ENCODE data around the gene CCDC148.
A peak's percentile ranks its signal among the peaks of the same experiment; 100 is the strongest.

The CCDC148 gene

DNA sequence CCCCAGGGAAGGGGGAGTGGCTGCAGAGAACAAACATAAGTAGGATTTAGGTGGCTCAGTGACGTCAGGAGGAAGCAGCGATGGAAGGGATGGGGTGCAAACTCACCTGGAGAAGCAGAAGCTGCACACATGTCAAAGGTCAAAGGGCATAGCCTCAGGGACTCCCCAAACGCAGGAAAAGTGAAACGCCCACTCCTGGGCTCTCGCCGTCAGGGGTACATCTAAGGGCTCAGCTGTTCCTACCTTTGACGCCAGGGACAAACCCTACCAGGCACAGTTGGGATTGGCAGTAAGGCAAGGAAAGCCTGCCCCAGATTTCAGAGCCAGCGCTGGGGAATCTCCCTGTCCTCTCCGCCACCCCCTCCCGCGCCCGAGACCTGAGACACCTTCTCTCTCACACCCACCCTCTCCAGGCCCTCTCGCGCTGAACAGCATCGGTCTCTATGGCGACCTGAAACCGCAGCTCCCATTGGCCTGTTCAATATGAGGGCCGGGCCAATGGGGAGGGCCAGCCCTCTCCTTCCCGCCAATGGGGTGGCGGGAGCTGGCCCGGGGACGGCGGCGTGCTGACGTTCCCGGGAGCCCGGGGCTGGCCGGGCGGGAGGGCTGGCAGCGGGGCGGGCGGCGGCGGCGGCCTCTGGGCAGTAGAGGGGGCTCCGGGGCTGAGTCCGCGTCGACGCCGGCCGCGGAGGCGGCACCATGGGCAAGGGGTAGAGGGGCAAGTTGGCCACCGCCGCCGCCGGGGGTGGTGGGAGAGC, at the start of gene CCDC148, which contains the start of gene PKP4:
TSS of gene CCDC148 (minus strand) at position 445 of the 758 bp plus-strand sequence. CDS start at position 131, 314 bp downstream.
TSS of gene PKP4 (plus strand) at position 644 of the 758 bp plus-strand sequence. CDS start 76,233 bp downstream, outside the sequence.
- peak; percentile 94 for DNase-seq (ENCODE audit: low read depth)

DNA sequence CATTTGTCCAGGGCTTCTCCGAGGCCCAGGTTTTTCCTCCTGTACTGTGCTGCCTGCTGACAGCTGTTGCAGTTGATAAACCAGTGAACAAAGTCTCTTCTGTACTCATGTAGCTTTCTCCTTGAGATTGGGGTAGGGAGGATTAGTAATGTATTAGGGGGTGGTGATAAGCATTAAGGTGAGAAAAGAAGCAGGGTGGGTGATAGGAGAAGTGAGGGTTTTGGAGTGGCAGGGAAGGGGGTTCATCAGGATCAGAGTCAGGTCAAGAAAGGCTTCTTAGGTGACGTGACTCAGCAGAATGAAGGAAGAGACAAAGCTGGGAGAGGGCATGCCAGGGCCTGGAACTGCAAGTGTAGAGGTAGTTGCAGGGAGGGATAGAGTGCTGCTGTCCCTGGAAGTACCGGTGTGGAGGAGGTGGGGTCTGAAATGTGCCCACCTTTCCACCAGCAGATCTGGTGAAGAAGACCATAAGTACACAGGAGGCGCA, 48.9 kb upstream of the CCDC148 start:
- DNase-seq (ENCODE audit: low read depth), result no peak

DNA sequence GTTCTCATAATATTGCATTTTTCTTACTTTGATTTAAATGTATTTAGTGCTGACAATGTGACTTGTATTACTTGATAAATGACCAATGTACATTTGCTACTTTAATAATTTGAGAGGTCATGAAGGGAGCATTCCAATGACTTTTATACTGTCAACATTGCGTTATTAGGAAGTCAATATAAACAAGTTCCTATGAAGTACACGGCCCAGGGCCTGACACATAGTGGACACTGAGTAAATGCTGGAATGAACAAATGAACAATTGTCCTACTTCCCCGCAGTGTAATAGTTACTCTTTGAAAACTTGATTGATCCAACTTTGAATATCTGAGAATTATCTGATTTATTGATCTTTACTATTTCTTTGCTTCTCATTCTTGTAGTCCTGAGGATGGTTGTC, 47.5 kb upstream of the CCDC148 start:
- no peak for DNase-seq (ENCODE audit: low read depth)

DNA sequence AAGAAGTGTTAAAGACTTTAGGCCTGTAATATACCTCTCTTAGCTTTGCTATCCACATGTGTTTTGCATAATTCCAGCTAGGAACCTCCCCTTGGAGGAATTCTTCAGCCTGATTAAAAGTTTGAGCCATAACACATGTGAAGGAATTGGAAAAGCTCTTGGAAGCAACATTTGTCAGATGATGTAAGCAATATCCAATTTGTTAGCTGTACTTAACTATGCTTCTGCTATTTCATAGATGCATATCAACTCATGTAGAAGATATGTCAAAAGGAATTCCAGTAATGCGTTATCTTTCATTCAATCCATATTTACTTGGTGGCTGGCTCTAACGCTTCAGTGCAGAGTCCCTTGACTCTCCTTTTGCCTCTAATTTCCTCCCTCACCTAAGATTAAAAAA, 46.4 kb upstream of the CCDC148 start:
- DNase-seq (ENCODE audit: low read depth), result peak; percentile 96

DNA sequence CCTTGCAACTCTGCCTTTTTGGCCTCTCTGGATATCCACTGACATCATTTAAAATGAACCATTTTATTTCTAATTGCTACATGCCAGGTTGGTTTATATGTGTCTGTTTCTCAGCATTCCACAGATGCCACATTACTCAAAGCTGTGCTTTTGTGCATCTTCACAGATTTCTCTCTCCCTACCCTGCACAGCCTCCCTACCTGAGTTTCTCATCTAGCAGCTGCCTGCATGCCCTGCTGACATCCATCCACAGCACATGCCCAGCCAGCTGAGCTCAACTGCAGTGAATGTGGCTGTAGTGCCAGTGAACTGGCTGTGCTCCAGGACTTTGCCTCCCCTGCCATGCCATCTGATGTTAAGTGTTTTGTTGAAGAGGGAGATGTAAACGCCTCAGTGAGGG, 44.7 kb upstream of the CCDC148 start:
- DNase-seq (ENCODE audit: low read depth), result peak; percentile 50

DNA sequence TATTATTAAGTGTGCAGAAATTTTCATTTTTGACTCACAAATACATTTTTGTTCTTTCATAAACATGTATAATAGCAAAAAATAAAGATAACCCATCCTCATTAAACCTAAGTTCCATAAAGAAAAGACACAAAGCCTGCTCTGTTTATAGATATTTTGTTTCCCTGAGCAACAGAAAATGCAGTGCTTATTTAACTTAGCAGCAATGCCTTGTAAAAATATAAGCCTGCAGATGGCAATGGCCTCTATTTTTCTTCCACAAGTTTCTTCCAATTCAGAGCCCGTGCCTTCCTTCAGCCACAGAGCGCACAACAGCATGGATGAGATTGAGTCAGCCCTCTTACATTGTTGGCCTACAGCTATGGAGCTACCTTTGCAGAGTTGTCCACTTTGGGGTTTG, 43.8 kb upstream of the CCDC148 start:
- peak; percentile 46 for DNase-seq (ENCODE audit: low read depth)

DNA sequence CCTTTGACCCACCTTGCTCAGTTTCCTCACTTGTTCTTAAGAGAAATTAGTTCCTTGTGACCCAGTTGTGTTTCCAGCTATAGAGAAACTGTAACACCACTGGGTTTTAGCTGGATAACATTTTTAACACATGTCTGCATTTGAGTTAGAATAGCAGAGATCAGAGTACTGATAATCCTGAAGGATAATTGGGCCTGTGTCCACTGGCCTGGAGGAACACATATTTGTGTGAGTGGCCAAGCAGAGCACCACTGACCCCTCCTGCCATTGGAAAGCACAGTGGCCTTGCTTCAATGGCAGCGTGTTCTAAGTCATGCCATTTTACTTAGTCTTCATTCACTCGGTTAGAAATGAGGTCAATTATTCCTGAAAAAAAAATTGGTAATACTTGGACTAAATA, 42.8 kb upstream of the CCDC148 start:
- DNase-seq (ENCODE audit: low read depth), result peak; percentile 61

DNA sequence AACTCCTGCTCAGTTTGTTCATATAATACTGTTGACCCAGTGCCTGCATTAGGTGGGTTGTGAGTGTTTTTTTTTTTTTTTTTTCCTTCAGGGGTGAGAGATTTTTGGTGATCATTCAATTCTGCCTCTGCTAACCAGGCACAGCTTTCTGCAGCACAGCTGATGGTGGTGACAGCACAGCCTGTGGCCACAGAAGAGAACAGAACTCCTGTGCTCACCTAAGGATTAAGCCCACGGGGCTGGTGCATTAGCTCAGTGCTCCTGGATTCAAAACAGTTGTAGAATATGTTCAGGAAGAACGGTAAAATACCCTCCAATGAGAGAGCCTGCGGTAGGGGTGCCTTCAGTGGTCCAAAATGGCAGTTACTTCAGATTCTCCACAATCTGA, 42.2 kb upstream of the CCDC148 start:
- no peak for DNase-seq (ENCODE audit: low read depth)

DNA sequence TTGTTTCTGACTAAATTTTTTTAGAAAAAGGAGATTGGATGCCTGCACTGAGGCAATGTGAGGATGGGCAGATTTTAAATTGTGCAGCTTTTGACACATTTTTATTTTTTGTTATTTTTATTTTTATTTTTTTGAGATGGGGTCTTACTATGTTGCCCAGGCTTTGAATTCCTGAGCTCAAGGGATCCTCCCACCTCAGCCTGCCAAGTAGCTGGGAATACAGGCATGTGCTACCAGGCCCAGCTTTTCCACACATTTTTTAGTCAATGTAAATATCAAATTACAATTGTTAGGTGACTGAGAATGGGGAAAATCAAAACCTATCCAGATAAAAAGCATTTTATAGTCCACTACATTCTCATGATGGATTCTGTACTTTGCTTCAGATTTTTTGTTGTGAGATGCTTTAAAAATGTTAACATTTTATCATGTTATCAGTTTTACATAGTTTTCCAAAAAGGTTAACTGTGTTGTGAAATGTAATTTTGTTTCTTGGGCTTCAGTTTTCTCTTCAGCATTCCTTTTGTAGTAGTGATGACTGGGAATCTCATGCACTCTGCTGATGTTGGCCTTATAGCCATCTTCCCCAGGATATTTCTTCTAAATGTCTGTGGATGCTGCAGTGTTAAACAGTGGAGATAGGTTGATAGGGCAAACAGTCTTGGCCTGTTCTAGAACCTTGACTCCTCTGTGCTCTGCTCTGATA, 41.6 kb upstream of the CCDC148 start:
- DNase-seq (ENCODE audit: low read depth), result peak; percentile 70

DNA sequence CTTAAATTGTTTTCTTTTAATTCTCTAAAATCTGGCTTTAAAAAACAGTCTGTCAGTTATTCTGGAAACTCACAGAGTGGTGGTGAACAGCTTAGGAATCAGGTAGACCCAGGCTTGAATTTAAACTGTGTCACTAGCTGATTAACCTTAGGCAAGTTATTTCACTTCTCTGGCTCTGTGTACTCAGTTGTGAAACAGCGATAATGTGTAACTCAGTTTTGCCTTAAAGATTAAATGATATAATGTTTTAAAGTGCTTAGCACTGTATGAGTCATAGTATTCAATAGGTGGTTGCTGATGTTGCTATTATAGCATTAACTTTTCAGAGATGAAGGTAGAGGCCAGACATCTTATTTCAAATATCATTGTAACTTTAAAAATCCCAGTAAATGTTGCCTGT, 40.9 kb upstream of the CCDC148 start:
- peak; percentile 33 for DNase-seq (ENCODE audit: low read depth)

DNA sequence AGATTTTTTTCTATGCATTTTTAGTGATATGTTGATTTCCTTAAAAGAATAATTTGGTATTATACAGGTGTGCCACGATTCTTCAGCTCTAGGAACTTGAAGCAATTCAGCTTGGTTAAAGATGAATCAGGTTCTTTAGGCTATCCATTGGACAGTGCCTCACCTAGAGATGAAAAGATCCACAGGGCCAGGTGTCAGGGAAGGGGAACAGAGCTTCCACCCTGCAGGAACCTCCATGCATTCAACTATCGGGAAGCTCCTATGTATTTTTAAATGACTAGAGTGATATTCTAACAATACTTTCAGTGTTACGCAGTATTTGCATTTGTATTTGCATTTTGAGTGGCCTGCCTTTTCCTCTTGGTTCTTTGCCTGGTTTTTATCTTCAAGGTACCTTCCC, 40.4 kb upstream of the CCDC148 start:
- DNase-seq (ENCODE audit: low read depth), result no peak

DNA sequence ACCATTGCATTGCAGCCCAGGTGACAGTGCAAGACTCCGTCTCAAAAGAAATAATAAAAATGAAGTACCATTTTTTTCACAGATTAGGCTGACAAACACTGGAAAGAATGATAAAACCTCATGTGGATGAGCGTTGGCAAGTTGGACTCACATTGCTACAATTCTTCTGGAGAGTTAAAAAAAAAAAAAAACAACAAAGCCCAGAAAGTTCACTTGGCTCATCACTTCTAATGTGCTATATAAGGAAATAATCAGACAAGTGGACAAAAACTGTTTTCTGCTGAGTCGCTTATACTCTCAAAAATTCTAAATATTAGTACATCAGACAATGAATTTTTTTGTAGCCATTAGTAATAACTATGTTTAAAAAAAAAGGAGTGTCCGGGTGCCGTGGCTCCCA, 38.6 kb upstream of the CCDC148 start:
- peak; percentile 93 for DNase-seq (ENCODE audit: low read depth)

DNA sequence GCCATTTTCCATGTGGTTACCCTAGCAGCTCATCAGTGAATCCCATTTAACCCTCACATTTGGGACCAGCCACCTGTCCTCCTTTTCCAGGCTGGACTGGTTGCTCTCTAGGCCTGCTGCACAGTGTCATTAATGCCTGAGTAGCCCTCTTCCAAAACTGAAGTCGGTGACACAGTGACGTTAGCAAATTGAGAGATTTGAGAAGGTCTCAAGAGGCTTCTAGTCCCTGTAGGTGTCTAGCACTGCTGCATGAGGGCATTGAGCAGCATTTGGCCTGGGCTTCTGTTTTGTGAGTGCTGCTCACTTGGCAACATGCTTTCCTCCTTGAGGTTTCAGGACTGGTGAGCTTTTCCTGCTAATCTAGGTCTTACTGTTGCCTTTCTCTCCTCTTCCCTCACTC, 36.9 kb upstream of the CCDC148 start:
- peak; percentile 32 for DNase-seq (ENCODE audit: low read depth)

DNA sequence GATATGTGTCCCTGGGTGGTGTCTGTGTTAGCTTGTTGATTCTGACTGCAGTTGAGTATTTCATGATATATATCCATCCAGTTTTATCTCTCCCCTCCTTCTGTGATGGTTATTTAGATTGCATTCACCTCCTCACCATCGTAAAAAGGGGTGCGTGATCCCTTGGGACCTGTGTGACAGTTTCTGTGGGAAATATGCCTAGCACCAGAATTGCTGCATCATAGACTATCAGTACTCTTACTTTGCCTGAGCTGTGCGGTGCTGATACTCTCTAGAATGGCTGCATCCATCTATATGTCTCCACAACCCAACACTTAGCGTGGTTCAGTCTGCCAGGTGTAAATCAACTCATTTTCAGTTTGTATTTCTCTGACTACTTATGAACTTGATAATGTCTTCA, 34.5 kb upstream of the CCDC148 start:
- DNase-seq (ENCODE audit: low read depth), result no peak

DNA sequence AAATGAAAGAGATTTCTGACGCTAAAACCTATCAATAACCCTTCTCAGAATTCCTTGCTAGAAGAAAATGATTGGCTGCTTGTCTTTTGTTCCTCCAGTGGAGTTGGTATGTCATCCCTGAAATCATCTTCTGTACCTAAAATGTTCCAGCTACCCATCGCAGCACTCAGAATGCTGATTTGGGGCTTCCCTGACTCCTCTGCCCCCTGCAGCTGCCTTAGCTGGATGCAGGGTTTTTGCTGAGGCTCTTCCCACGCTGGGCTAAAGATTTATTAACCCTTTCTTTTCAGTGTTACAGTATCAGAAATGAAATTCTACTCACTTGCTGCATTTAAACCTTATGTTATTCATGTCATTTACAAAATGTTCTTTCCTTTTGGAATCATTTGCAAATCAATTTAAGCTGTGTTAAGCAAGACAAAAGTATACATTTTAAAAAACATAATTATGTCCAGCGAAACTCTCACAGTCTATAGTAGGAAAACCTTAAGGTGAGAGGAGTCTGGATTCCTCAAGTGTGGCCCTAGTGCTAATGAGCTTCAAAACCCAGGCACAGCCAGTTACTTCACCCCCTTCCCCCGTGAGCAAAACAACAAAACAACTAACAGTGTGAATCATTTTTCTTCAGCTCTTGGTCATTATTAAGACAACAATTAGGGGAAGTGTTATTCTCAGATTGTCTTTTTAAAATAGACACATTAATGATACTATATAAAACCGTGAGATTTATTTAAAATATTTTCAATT, 33.0 kb upstream of the CCDC148 start:
- DNase-seq (ENCODE audit: low read depth), result no peak

DNA sequence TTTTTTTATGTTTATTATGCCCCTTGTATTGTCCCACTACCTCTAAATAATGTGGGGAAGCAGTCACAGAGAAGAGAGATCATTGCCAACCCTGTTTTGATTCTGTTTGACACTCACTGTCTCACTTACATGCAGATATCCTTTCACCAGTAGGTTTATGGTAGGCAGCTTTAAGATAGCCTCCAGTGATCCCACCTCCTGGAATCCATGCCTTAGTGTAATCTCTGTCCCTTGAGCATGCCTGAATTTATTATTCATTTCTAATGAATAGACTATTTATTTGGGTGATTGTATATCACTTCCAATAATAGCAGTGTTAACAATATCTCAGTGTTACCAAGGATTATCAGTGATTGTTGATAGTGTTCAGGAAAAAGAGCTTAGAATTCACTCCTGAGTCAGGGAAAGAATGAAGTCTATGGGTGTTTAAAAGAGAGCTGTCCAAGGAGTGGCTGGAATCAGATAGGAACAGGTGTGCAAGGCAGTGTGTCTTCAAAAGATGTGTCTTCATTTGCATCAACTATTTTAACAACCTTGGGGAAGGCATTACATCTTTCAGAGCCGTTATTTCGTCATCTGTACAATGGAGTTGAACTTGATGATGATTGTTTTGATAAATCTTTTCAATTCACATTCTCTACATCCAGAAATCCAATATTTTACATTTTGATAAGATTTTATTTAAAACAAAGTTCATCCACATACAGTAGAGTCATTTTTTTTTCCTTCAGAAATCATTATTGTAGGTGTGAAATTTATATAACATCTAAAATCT, 32.1 kb upstream of the CCDC148 start:
- no peak for DNase-seq (ENCODE audit: low read depth)

DNA sequence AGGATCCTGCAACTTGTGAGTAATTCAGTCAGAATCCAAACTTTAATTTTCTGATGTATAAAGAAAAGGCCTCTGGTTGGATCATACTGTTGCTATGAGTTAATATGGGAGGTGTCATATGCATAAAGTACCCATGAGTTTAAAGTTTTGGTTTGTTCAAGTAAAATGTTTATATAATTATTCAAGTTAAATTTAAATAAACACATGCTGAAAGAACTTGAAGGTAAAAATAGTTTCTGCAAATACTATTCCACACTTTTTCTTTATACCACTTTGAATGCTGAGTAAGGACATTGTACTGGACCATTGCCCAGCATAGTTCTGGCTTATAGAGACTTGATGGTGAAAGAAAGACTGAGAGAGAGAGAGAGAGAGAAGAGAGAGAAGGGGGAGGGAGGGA, 30.9 kb upstream of the CCDC148 start:
- peak; percentile 67 for DNase-seq (ENCODE audit: low read depth)

DNA sequence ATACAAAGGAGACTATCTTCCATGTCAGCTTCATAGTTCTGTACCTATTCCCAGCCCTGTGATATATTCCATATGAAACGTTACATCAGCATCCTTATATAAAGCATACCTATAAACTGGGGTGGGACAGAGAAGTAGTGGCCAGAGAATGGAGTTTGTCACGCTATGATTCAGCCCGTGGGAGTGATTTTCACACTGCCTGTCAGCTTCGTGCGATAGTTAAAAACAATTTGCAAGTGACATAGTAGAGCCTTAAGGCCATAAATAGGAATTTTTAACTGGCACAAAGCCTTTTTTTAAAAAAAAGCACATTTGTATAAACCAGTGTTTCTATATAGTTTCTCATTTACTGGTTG, 30.4 kb upstream of the CCDC148 start:
- peak; percentile 49 for DNase-seq (ENCODE audit: low read depth)

DNA sequence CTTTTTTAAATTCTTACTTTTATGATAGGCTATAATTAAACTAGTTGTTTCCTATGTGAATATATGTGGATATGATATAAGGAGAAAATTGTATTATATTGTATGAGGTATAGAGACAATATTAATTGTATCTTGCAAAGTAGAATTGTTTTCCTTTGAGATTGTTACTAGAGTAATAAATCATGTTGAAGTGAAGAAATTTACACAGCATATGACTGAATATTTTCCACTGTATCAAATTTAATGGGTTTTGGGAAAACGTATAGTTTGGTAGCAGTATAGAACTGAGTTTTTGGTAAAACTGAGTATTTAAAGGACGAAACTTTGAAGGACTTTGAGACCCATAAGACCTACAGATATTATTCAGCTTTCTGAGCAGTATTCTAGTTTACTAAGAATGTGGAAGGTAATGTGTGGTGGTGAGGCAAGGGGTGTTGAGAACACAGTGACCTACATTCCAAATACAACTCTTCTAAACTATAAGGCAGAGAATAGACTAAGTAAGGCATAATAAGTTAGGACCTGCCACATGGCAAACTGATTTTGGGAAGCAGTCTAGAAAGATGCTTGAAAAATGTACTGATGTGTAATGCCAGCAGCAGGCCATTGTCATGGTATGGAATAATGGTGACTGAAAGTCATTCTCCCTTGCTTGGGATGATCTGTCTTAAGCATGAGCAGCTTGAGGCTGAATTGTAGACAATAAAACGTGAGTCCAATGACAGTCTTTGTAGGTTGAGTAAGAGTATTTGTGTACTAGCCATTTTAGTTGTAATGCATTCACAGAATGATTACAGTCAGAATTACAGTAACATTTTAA, 29.8 kb upstream of the CCDC148 start:
- DNase-seq (ENCODE audit: low read depth), result no peak

DNA sequence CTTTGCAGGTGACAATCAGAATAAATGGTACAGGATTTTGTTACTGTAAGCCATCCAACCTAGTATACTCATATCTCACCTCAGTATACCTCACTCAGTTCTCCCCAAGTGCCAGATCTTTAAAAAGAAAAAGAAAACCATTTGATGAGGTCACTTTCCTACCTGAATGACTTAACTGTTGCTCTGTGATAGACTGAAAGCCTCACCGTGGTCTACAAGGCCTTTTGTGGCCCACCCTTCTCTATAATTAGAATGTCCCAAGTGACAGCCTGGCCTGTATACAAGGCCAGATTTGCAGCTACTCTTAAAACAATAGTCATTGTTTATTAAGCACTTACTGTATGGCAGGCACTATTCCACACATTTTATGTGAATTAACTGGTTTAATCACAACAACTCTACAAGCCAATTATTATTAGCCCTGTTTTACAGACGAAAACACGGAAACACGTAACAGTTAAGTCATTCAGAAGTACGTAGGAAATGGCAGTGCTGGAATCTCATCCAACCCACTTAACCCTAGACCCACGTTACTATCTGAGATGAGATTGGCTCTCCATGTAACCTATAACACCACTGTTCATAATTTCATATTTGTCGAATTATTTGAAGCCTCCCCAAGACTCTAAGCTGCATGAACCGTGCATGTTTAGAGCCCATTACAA, 28.5 kb upstream of the CCDC148 start:
- no peak for DNase-seq (ENCODE audit: low read depth)
